Lower leg skin (tissue), 3 donors: Measurements from ENCODE around the gene USPL1.

Experiments used
- CTCF ChIP-seq, 3 donors: fragments of 450-650 bp; IDR thresholded peaks; one replicate each; pipeline ENCODE4 v1.5.1; 2016; ENCODE audit warnings: antibody characterized with exemption in 3 of 3, mild to moderate bottlenecking in 3 of 3, moderate library complexity in 2 of 3
- POLR2A ChIP-seq, 2 donors: fragments of 450-650 bp; IDR thresholded peaks; one replicate each; pipeline ENCODE4 v1.6.1; 2016 to 2017; ENCODE audit warnings: antibody characterized with exemption in 2 of 2, mild to moderate bottlenecking in 1 of 2, moderate library complexity in 1 of 2

GRCh38 chr13:30608364-30608763 is 9.4 kb upstream of the USPL1 start:
- TF ChIP-seq POLR2A (IDR thresholded peaks at IDR 0.05) (no peak), CTCF (IDR thresholded peaks at IDR 0.05) (no peak)
